ENCODE results near the gene CHRNE. TPM values are rescaled to one million over a fixed set of nuclear protein-coding genes. Genes with fewer than 3 reads are reported as not detected.
"Not testable (repeated sequence)": the region's sequence is repeated elsewhere in the genome, so short reads cannot be mapped to it uniquely, and the experiment has no call there.

CHRNE gene
- total RNA-seq, 1 experiment from 2014 or later, result 0.04 TPM

DNA sequence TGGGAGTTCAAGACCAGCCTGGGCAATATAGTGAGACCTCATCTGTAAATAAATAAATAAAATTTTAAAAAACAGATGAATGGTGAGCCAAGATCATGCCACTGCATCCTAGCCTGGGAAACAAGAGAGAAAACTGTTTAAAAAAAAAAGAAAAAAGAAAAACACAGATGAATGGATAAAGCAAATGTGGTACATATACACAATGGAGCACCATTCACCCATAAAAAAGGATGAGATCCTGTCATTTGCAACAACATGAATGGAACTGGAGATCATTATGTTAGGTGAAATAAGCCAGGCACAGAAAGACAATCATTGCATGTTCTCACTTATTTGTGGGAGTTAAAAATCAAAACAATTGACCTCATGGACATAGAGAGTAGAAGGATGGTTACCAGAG is 3.7 kb upstream of the CHRNE start:
- DNase-seq (ENCODE audit: low spot score), result not testable (repeated sequence)

- no peak for DNase-seq (ENCODE audit: low spot score)
These were observed 358 bp downstream of the CHRNE start for GRCh38 chr17:4902540-4902939.

GRCh38 chr17:4901648-4902344 is 1.1 kb downstream of the CHRNE start:
- DNase-seq (ENCODE audit: low spot score), result no peak

DNA sequence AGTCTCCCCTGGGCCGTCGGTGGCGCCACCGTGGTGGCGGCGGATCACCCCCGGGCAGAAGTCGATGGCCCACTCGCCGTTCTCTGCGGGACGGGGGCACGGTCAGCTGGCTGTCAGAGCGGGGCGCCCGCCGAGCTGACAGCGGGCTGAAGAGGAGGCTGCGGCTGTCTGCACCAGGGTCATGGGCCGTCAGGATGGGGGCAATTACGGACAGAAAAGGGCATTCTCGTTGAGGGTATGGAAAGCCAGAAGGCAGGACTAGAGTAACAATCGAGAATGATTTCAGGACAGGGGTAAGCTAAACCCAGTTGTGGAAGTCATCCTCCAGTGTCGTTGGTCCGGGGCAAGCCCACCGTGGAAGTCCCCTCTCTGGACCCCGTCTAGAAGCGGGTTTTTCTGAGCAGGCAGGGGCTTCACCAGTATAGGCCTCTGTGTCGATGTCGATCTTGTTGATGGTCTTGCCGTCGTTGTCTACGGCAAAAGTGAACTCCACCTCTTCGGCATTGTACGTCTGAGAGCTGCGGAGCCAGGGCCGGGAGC is 1.7 kb downstream of the CHRNE start:
- no peak for DNase-seq (ENCODE audit: low spot score)

DNA sequence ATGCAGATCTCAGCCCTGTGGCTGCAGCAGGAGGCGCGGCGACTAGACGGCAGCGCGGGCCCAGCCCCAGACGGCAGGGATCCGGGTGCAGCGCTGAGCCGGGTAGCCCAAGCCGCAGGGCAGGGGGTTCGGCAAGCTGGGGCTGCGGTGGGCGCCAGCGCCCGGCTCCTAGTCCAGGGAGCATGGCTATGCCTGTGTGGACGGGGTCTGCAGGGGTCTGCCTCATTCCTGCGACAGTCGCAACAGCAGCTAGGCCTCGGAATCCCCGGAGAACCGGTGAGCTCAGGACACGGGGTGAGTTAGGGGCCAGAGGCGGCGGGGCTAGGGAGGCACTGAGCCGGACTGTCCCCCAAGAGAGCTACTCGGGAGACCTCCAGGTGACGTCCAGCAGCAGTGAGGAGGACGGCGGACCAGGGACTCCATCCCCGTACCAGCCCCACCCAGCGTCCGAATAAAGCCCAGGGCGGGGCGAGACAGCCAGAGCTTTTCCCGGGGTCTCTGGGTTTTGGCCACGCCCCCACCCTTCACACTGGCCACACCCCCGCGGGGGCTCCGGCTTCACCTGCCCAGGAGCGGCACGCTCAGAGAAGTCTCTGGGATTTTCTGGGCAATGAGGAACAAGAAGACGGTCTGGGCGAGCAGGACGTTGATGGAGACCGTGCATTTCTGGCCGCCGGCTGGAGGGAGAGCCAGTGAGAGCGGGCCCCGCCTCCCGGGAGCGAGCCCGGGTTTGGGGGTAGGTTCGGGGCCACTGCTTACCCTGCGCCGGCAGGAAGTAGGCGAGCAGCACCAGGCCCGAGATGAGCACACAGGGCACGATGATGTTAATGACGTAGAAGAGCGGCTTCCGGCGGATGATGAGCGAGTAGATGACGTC is 2.4 kb downstream of the CHRNE start:
- no peak for DNase-seq (ENCODE audit: low spot score)

- DNase-seq (ENCODE audit: low spot score), result no peak
These were observed 3.3 kb downstream of the CHRNE start, which contains the start of gene C17orf107 for GRCh38 chr17:4899341-4900230. Gene C17orf107 (plus strand): TSS chr17:4899536. CDS start chr17:4899763, 227 bp downstream.

GRCh38 chr17:4898927-4899326 is 4.0 kb downstream of the CHRNE start:
- no peak for DNase-seq (ENCODE audit: low spot score)

GRCh38 chr17:4898351-4898750 is 4.5 kb downstream of the CHRNE start:
- DNase-seq (ENCODE audit: low spot score), result no peak

DNA sequence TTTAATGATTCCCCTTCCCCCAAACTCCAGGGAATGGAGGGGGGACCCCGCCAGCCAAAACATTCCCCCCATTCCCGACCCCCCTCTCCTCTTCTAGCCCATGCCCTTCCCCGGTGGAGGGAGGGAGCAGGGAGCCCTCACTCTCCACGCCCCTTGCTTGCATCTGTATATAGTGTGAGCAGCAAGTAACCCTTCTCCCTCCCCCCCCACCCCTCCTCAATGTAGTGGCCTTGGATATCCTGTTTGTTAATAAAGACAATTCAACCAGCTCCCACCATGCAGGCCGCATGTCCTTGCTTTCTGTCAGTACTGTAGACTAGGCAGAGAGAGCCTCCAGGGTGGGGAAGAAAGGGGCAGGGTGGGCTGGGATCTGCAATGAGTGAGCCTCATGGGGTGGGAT is 5.1 kb downstream of the CHRNE start:
- no peak for DNase-seq (ENCODE audit: low spot score)

- no peak for DNase-seq (ENCODE audit: low spot score)
These were observed 5.7 kb downstream of the CHRNE start for GRCh38 chr17:4897198-4897687.

GRCh38 chr17:4896332-4897197 is 6.3 kb downstream of the CHRNE start:
- no peak for DNase-seq (ENCODE audit: low spot score)

DNA sequence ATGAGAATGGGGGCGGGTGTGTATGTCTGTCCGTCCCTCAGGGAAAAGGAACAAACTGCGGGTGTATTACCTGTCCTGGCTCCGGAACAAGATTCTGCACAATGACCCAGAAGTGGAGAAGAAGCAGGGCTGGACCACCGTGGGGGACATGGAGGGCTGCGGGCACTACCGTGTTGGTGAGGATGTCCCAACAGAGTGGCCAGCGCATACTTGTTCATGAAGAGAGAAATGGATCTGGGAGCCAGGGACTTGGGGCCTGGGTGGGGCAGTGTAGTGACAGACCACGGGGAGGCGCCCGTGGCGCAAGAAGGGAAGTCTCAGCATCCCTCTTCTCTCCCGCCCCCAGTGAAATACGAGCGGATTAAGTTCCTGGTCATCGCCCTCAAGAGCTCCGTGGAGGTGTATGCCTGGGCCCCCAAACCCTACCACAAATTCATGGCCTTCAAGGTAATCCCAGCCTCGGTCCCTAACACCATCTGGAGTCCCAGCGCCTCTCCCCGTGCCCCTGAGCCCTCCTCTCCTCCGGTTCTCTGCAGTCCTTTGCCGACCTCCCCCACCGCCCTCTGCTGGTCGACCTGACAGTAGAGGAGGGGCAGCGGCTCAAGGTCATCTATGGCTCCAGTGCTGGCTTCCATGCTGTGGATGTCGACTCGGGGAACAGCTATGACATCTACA is 7.1 kb downstream of the CHRNE start:
- no peak for DNase-seq (ENCODE audit: low spot score)

GRCh38 chr17:4895121-4895520 is 7.8 kb downstream of the CHRNE start:
- DNase-seq (ENCODE audit: low spot score), result no peak

GRCh38 chr17:4893721-4894560 is 9.0 kb downstream of the CHRNE start:
- no peak for DNase-seq (ENCODE audit: low spot score)

- no peak for DNase-seq (ENCODE audit: low spot score)
These were observed 9.6 kb downstream of the CHRNE start for GRCh38 chr17:4893272-4893671.

DNA sequence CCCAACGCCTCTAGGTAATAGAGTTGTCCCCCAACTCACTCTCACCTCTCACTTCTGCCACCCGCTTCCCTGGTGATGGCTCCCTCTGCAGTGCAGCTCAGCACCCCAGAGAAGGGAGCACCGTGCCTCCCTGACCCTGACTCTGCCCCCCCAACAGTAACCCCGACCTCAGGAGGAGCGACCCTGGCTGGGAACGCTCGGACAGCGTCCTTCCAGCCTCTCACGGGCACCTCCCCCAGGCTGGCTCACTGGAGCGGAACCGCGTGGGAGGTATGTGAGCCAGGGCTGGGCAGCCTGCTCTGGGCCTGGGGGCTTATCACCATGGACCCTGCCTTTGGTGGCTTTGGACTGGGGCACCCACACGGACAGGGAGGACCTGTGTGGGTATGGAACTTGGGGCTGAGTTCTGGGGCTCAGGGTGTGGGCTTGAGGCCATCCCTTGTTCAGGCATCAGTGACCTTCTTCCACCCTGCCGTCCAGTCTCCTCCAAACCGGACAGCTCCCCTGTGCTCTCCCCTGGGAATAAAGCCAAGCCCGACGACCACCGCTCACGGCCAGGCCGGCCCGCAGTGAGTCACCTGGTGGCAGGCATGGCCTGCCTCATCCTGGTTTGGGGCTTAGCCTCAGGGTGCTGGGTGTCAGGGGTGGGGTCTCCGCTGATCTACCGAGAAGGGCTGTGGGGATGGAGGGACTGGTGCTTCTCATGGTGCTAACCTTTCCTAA is 10.2 kb downstream of the CHRNE start:
- DNase-seq (ENCODE audit: low spot score), result no peak

DNA sequence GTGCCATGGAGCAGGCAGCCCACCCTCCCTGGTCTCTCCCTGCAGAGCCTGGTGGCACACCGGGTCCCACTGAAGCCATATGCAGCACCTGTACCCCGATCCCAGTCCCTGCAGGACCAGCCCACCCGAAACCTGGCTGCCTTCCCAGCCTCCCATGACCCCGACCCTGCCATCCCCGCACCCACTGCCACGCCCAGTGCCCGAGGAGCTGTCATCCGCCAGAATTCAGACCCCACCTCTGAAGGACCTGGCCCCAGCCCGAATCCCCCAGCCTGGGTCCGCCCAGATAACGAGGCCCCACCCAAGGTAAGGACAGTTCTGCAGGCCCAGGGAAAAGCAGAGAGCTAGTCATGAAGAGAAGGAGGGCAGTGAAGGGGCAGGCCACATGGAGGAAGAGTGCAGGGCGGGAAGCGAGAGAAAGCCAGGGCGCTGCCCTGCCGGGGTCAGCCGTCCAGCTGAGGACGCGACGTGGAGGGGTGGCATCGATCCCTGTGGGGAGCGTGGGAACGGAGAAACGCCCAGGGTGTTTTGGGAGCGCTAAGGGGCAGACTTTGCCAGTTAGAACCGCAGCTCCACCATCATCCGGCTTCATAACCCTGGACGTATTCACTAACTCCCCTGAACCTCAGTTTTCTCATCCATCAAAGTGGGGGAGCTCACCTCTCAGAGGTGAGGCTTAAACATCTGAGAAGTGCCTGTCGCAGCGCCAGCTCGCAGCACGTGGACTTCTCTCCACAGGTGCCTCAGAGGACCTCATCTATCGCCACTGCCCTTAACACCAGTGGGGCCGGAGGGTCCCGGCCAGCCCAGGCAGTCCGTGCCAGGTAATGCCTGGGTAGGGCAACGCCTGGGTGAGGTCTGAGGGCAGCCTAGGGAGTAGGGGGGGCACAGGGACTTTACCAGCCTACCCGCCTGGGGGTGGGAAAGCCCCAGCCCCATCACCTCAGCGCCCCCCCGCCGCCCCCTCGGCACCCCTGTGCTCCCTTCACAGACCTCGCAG is 11.2 kb downstream of the CHRNE start:
- DNase-seq (ENCODE audit: low spot score), result no peak

Measured in H4 (cell line).